Activated CD4-positive, alpha-beta T cell treated with anti-CD3 and anti-CD28 coated beads for 48 hours (primary cell): ENCODE results near the gene ANK3.
A peak's percentile ranks its signal among the peaks of the same experiment; 100 is the strongest.

Experiments used
- DNase-seq: peaks from one replicate; pipeline ENCODE4 v3.0.0-alpha.2; 2020

Gene ANK3

DNA sequence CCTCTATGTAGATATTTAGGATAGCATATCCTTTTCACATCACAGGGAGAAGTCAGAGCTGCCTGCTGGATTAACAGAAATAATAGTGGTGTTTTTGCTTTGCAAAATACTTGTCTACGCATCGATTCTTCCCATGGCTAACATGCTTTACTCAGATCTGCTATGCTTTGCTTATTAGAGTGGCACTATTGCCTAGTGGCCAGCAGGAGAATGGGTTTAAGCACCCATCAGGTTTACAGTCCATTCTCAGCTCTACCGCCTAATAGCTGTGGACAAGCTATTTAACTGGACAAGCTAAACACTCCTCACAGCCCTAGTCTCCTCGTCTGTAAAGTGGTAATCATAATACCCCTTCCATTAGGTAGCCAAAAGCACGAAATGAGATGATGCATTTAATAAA lies 265.1 kb downstream of the ANK3 start:
- no peak for DNase-seq

DNA sequence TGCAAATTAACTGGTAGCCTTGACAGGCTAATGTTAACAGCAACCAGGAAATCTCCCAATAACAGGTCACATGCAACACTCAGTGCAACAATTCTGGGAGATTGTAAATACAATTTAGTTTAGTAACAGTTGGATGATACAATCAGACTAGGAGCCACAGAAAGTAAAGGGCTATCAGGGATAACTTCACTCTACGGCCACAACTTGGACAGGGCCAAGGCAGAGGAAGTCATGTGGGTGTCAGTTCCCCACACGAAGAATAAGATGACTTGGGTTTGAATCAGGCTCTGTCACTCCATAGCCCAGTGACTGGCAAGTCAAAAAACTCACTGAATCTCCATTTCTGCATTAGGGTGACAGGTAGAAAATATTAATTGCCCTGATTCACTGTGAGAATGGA lies 266.0 kb downstream of the ANK3 start:
- no peak for DNase-seq

DNA sequence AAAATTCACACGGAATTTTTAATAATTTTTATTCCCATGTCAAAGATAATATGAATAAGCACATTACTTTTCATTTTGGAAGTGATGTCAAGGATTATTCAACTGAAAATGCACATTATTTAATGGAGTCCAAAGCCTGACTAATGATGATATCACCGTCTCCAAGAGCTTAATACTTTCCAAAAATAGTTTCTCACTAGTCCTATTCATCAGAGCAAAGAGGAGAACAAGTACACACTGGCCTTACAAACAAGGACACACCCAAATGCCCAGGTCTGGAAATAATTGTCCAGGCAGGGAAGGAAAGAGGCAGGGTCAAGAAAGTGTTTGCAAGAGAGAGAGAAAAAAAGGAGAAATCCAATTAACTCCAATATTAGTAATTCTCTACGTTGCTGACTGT lies 266.5 kb downstream of the ANK3 start:
- DNase-seq = no peak

DNA sequence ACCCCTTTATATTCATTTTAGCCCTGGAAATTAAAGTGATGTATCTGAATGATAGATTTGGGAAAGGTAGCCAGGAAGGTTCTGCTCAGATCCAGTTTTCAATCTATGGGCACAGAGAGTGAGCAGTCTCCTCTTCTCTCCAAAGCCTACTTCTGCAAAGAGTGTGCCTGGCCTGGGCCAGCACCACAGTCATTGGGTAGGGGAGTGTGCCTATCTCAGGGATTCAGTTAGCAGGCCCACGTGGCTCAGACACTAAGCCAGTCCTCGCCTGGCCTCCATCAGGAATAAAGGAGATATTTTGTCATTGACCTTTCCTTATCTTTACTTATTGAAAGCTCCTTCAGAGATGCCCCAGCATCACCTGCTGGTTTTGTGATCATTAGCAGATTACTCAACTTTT lies 267.5 kb downstream of the ANK3 start:
- DNase-seq = no peak

DNA sequence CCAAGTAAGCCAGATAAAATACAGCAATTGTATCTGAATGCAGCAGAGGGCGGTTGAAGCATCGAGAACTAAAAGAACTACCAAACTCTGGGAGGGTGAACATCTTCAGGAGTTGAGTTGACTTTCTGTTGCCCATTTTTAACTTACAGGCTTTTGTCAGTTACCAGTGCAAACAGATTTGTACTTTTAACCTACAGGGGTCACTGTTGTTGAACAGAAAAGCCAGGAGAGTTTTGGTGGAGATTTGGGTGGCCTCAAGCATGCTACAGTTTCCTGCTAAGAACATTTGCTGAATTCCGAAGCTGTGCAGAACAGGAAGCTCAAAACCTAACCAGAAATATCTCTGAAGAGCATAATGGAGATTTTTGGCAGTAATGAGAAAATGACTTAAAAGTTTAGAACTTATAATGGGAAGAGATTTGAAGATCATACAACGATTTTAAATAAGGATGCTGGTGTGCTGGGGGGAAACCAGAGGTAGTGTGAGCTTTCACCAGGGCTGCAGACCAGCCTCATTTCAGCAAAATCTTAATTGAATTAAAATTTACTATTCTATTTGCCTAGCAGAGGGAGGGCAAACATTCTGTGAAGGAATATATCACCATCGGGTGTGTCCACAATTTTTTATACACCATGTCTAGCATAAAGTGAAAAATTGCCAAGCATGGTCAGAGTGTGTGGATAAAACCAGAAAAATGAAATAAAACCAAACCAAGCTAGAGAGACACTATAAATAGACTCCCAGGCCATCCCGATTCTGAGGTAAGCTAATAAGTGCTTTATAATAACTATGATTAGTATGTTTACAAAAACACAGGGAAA lies 274.7 kb downstream of the ANK3 start:
- no peak for DNase-seq

DNA sequence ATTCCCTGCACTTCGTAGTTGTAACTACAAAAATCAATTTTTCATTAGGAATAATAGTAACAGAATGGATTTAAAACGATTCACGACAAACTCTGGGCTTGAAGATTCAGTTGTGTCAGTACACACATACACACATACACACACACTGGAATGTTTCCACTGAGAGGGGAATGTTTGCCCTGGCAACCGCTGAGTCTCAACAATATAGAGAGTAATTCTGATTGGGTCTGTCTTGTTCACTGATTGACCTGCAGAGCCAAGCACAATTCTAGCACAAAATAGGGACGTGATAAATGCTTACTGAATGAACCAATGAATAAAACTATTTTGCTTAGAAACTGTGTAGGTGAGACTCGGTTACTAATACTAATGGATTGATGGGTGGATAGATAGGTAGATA lies 278.9 kb downstream of the ANK3 start:
- DNase-seq = no peak

DNA sequence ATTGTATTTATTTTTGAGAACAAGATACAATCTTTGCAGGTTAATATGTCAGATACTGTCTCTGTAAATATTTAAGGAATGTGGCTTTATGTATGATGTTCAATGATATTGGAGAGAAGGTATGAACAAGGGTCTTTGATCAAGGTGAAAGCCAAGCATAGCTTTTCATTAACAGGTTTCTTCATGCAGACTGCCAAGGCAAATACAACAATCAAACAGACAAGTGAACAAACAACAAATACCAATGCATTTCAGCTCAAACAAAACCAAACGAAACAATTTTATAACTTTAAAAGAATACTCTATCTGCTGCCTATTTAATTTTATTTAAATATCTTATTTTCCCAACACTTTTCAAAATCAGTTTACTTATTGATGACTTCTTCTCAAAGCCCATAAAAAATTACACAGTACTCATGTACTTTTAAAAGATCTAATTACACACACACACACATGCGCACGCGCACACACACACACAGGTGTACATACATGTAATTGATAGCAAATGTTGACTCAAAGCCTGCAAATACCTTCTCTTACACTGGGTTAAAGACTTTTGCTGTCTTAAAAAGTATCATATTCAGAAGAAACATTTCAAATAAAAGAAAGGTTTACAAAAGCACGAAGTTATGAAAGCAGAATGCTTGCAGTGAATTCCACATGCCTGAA lies 282.2 kb downstream of the ANK3 start:
- no peak for DNase-seq

DNA sequence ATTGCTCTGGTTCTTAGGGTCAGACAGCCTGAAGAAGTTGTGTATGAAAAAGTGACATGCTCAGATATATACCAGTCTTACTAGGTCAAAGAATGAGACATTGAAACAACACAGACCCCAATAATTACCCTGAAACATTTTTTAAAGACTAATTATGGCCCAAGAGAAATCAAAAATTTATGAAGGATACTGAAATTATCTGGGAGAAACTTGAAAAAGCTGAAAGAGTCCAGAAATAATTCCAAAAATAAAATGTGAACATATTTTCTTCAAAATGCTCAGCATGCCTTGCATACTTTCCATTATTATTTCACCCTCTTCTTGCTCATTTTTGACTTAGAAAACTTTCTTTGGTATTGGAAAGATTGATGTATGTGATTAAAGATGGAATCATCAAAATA lies 284.4 kb downstream of the ANK3 start:
- DNase-seq = no peak

DNA sequence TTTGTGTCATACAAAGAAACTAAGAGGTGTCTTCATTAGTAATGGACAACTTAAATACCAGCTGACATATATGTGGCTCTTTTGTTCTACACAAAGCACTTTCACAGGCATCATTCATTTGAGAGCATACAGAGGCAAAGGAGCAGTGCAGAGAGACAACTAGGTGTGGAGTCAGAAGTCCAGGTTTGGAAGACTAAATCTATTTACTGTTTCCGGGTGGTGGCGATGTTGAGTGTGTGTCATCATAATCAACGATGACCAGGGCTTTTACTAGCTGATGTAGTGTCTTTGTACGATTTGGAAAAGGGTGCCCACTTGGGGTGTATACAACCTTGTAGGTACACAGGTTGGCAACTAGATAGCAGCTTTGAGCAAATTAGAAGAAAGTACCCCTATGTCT lies 287.9 kb downstream of the ANK3 start:
- no peak for DNase-seq

DNA sequence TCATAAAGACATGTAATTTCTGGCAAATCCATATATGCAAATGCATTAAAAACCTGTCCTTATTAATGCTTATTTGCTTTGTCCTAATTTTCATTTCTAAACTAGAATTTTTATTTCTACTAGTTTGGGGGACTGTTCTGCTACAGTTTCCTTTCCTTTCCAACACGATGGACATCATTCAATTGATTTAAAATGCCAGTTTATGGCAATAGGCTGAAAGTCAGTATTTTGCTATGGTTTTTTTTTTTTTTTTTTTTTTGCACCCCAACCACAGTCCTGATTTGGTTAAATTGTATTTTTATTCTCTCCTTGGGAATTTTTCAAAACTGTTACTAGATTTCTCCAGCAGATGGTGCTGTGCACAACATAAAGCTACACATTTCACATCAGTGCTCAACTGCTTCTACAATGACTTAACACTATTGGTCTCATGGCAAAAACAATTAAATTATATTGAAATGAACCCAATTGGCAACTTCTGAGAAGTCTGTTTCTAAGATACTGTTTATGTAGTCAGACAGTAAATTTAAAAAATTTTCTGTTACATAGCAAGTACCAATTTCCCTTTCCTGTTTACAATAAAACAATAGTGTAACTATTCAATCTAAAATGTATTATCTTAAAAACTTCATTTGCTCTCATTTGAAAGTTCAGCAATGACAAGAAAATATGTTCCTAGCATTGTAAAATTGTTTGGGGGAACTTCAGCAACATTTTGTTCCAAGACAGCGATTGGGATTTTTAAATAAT lies 289.5 kb downstream of the ANK3 start:
- no peak for DNase-seq

DNA sequence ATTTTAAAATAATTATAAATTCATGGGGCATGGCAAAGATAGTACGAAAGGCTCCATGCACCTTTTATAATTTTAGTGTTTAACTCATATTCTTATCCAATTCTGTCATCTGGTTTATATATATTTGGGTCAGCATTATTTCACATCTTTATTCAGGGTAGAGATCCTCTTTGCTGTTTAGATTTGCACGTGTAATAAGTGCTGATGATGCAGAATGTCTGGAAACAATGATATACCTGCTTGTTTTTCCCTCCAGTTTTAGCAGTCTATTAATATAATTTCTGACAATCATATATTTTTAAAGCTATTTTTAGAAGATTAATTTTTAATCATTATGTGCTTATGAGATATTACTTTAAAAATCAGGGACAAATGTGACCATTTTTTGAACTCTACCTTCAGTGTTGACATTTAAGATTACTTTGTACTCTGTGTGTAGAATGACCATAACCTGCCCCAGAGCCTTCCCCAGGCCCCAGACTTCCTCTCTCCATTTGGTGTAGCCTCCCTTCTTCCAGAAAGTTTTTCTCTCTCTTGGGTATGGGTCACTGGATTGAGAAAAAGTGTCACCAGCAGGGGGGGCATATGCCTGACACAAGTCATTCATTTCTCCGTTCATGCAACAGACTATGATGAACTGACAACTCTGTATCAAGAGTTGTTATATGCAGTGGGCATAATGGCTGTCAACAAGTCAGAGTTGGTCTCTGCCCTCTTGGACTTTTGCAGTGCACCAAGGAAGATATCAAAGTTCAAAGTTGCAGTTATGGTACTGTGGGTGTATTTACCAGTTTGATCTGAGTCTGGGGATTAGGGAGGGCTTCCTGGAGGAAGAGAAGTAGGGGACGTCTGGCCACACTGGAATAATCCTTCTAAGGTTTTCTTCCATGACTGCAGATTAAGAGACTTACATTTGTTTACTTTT lies 290.7 kb downstream of the ANK3 start:
- DNase-seq = peak; percentile 14

DNA sequence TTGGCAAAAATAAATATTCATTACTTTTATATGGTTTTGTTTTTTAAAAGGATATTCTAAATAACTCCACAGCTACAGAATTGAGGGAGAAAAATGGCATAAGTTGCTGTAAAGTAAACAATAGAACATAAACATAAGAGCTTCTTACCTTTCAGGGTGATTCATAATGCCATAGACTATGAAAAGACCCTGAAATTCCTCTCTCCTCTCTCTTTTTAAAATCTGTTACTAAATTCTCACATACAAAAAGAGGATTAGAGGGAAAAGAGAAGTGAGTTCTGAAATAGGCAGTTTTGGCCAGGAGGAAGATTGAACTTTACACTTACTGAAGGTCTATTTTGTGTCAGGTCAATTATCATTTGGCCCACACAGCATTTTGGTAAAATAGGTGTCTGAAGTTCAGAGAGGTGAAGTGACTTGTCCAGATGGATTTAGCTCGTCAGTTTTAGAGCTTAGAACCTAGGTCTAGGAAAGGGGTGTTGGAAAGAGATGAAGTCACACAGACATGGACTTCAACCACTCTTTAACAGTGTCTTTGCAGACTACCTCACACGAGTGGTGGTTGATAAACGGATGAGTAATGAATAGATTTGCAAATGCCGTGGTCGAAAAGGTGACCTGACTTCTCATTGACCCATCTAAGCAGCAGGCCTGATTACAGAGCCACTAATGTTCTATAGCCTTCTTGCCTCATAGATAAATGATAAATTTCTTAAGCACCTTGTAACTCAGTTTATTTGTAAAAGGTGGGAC lies 292.7 kb downstream of the ANK3 start:
- no peak for DNase-seq

DNA sequence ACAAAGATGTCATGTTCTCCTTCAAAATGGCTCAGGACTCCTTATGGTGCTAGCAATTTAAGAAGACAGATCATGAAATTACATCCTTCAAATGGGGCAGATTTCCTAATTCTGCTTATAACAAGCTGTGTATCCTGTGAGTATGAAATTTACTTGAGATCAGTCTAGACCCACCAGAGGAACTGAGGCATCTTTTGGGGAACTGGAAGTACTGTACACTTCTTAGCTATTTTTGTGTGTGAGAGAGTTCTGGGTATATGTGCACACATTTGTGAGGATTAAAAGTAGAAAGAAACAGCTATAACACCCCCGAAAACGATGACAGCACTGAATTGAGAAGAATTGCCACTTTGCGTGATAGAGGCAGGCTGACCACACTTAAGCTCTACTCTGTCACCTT lies 296.4 kb downstream of the ANK3 start:
- DNase-seq = no peak

DNA sequence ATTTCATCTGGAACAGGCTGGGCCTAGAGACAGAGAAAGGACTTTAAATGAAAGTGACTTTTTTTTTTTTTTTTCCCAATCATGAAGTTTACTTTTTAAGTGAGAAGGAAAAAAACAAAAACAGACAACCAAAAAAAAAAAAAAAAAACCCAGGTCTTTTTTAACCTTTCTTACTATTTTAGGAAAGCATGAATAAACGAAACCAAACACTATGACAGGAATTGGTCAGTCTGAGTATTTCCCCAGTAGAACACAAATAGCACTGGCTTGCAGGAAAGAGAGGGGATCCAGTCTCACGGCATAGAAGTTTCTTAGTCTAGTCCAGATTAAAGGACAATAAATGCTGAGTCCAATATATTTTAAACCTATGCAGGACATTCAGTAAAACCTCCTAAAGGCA lies 302.8 kb downstream of the ANK3 start:
- DNase-seq = no peak

DNA sequence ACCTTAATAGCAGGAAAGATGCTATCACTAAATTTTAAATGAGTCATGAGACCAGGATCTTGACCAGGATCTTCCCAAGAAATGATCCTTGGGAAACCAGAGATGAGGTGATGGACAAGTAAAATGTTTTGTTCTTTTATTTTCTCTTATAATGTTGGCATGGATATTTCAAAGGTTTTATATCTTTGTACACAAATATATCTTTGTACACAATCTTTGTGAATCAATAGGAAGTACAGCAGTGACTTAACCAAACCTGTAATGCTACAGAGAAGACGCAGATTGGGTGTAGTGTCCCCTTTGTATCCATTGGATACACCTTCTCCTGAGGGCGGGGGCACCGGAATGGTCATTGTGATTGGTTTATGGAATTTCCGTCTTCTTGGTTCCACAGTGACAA lies 303.3 kb downstream of the ANK3 start:
- no peak for DNase-seq

DNA sequence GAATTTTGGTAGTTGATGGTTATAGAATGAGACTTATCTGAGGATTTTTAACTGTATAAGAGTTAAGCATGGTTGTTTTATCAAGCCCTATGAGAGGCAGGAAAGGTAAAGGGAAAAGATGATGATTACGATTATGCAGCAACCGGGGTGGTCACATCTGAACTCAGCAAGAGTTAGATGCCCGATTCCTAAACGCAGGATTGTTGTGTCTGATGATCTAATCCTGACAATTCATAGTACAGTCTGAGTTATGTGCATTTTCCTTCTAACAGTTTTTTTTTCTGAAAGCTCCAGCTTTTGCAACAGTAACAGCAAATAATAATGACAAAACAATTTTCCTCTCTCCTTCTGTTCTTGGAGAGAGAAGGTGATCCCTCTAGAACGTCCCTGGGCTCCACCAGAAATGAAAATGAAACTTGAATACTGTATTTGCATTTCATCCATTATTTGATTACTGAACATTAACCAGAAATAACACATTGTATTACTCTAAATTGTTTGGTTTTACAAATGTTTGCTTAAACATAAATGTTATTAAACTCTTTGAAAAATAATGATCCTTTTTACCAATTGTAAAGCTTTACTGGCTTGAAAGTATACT lies 306.8 kb downstream of the ANK3 start:
- DNase-seq = no peak

DNA sequence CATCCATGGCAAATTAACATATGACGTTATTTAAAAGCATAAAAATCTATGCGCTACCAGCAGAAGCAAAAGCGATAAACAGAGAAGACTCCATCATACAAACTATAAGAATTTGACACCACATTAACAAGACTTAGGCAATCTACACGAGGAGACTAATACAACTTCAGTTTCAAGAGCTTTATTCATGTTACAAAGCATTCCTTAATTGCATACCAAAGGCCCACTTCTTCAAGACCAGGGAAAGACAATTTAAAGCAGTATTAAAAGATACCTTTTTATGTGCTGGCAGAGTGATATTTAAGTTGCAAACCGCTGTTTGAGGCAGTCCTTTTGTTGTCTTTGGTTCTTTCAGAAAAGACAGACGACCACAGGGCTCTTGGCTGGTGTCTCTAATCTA lies 307.3 kb downstream of the ANK3 start:
- no peak for DNase-seq

DNA sequence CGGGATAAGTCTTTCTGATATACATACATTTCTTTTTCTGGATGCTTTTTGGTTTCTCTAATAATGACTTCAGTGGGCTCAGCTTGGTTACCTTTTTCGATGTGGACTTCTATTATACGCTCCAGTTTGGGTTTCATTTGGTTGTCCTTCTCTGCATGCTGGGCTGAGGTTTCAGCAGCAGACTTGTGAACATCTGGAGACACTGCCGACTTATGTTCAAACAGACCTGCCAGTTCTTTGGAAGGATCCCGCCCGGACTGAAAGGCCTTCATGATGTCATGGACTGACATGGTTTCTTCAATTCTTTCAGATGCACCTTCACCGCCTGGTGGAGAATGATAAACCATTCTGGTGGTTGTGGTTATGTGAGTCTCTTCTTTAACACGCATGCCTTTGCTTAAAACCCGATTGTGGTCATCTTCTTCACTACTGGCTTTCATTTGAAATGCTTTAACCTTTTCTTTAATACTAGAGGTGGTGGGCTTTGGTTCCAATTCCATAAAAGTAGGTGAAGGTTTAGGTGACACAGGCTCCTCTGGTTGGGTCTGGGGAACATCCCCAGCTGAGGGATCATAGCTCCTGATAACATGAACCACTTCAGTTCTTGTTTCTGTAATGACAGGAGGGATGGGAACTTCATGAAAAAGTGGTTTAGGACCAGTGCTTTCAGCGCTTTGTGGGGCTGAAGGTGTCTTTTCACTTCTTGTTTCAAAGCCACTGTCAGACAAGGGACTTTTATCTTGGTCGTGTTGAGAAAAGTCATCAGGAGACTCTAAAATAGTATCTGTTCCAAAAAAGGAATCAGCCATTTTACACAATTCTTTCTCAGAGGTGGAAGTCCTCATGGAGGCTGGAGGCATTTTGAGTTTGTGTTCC lies 315.7 kb downstream of the ANK3 start:
- no peak for DNase-seq

DNA sequence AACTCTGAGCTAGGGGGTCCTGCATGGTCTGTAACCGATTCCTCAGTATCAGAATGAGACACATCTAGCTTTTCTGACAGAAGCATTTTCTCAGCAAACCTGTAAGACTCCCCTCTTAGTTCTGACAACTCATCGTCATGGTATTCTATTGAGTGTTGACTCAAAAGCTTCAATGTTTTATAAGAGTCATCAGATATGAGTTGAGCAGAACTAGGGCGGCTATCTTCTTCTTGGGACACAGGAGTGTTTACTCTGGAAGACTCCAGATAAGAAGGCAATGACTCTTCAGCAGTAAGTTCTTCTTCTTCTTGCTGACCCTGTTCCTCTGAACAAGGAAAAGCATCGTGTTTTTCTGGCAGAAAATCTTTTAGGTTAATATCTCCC lies 316.3 kb downstream of the ANK3 start:
- no peak for DNase-seq

DNA sequence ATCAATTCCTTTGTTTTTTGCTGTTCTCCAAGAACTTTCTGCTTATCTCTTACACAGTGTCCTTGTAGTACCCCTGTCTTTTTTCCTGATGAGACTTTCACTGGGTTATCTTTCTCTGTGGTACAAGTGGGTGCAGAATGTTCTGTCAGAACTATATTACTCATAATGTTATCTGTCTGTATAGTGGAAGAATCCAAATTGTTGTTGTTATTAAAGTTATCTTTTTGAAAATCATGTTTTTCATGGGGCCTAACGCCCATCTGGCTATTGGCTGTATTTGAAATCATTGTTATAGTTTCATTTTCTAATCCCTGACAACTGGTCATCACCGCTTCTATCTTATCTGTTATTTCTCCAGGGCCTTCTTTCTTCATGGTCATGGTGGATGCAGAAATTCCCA lies 320.4 kb downstream of the ANK3 start:
- DNase-seq = no peak

DNA sequence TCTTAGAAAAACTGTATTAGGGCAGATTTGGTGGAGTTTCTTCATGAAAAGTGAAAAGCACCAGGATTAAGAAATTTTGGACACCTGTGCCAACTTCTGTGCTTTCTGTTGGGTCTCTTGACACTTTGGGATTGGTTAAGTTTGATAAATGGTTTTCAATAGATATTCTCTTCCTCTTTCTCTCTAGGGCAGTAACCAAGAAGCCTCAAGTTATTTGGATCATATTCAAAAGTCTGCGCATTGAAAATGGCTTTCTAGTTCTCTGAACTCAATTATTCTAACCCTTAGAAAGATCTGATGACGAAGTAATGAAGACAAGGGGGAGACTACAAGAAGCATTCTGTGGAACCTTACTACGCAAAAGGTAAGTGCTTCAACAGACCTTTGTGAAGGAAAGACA lies 339.3 kb downstream of the ANK3 start:
- DNase-seq = no peak
